Hypothalamus (tissue), 51 donors: ENCODE data around the gene GNPDA1.

Experiments used
- DNase-seq, 51 donors: peaks; one replicate each; lab custom pipeline; 2025; lab: John Stamatoyannopoulos, UW

Gene GNPDA1

GRCh38 chr5:141997358-141997960, 15.4 kb downstream of the GNPDA1 start:
- no peak for DNase-seq

DNA sequence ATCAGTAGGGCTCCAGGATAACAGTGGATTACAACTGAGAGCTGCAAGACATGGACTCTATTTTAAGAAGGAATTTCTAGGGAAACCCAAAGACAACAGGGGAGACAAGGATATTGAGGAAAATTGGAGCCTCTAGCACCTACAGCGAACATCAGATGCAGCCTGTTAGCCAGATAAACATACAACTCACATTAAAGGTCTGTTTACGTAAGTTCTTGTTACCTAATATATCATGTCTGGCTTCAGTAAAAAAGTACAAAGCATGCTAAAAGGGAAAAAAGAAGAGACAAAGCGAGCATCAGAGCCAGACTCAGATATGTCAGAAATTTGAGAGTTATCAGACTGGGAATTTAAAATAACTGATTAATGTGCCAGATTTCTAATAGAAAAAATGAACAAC, 17.2 kb downstream of the GNPDA1 start:
- DNase-seq: no peak

- DNase-seq: no peak
These were observed 18.2 kb downstream of the GNPDA1 start for GRCh38 chr5:141994511-141995136.

- DNase-seq: peak in 26 of 51 donors; percentile 6 to 79 (median 48)
These were observed 20.4 kb downstream of the GNPDA1 start for GRCh38 chr5:141992349-141992963.

- no peak for DNase-seq
These were observed 23.1 kb downstream of the GNPDA1 start for GRCh38 chr5:141989720-141990119.

DNA sequence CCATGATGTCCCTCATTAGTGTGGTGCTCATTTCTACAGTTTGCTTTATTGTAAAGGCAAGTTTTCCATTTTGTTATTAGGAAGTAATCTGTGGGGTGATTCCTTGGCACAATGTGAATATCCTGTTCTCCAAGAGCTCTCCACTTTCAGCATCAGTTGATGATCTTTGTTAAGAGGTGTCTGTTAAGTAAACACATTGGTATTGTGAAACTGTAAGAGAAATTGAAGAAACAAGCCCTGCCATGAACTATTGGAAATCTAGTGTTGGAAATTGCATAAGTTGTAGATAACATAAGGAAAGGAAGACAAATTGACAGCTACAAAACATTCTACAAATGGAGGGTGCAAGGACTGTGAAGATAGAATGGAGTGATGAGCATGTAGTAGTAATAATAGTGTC, 26.8 kb downstream of the GNPDA1 start:
- DNase-seq: no peak

DNA sequence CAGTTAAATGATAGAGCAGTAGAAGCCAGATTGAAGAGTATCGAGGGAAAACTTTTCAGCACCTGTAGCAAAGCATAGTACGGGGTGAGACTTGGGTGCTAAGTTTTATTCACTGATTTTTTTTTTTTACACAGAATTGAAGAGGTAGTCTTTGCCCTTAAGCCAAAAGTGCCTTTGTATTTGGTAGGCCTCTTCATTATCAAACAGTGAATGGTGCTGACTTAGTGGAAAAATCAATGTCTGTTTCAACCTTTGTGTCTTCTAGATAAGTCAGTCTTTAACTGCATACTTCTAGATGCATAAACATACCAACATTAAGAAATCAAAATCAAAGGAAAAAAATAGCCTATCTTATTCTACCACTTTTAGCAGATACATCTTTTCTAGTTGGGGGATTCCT, 30.2 kb downstream of the GNPDA1 start:
- DNase-seq: no peak

DNA sequence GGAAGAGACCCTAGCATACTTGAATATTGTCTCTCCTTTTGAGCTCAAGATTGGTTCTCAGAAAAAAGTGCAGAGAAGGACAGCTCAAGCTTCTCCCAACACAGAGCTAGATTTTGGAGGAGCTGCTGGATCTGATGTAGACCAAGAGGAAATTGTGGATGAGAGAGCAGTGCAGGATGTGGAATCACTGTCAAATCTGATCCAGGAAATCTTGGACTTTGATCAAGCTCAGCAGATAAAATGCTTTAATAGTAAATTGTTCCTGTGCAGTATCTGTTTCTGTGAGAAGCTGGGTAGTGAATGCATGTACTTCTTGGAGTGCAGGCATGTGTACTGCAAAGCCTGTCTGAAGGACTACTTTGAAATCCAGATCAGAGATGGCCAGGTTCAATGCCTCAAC, 34.4 kb downstream of the GNPDA1 start:
- no peak for DNase-seq

GRCh38 chr5:141976176-141976575, 36.7 kb downstream of the GNPDA1 start:
- no peak for DNase-seq

DNA sequence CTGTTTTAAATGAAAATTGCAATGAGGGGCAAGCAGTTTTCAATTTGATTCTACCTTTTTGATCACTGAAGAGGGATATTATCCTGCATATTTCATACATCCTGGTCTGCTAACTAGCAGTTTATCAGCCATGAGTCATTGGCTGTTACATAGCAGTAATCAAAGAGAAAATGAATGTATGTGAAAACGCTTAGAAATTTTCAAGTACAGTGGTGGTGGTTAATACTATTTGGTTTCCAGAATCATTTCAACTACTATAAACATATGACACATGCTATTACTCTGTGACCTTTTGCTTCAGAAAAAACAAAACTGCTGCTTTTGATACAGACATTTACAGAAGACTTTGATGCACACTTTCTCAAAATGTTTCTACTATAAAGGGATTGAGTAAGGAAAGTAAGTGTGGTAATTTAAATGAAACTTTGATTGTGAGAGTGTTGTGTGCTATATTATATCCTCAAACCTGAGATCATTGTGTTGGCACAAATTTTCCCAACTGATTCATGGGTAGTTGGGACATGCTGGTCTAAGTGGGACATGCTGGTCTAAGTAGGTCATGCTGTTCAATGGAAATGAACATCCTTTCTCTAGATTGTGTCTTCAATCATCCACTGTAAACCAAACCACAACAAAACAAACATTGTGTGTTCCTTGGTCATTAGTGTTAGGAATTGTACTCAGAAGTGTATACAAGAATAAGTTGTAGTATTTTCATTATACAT, 38.8 kb downstream of the GNPDA1 start:
- DNase-seq: no peak

DNA sequence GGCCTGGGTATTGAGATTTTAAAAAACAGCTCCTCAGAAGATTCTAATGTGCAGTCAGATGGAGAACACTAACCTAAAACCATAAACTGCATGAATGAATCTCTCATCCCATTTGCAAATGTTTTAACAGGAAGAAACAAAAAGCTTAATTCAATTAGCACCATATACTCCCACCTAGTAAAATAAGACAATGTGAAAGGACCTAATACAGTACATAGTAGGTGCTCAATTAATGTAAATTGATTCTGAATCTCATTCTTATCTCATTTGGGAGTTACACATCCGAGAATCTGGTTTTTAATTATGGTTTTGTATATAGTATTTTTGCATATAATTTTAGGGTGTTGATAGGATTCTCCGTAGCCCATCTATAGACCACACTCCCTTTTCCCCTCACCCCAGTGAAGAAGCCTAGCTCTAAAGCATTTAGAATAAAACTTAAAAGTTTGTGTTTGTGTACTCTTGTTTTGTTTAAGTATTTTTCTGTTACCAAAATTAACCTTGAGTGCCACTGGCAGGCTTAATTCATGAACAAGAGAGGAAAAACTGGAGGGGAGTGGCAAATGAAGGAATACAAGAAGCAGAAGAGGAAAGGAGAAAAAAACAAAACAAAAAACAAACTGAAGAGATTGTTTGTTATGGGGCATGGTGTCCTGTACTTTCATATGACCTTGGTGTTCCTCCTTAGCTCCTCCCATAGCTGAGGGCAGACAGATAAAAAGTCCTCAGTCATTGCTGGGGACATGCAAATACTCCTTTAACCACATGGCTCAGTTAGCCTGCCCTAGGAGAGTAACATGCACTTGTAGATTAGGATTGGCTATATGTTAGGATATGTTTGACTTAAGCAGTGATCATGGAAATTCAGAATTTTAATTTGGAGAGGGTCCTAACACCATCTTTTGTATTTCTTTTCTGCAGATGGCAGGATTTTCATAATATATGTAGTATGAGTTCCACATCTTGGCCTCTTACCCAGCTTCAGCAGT, 42.8 kb downstream of the GNPDA1 start:
- DNase-seq: no peak

GRCh38 chr5:141968914-141969608, 43.8 kb downstream of the GNPDA1 start, which contains the start of gene RNF14:
Gene RNF14 (plus strand): TSS chr5:141969105. CDS start chr5:141973589, 4,484 bp downstream.
- peak; percentile 45 to 92 (median 86) for DNase-seq

DNA sequence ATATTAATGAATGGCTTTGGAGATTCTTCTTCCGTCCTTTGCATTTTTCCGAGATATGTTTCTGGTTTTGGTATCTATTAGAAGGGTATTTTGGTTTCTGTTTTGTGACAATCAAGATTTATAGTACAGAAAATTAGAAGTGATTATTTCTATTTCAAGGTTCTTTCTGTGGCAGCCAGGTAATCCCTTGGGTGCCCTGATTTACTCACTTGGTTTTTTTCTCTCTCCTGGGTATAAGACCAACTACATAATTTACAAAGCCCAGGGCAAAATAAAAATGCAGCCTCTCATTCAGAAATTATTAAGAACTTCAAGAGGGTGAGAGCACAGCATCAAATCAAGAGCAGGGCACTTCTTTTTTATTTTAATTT, 45.9 kb downstream of the GNPDA1 start:
- no peak for DNase-seq

GRCh38 chr5:141966275-141966962, 46.4 kb downstream of the GNPDA1 start:
- DNase-seq: no peak

DNA sequence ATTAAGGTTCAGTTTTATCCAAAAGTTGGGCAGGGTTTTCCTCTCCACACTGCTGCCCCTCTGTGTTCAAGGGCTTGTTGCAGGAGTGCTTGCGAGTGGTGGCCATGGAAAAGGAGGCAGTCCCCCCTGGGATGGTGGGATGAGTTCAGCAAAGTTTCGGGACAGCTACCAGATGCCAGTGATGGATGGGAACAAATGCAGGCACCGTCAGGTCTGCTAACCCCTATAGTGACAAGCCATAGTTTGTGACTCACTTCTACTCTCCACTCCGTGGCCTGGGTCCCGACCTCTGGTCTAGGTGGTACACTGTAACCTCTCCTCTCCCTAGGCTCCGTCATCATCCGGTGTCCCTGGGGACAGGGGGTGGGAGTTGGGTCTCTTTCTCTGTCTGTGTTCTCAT, 47.8 kb downstream of the GNPDA1 start:
- DNase-seq: no peak

DNA sequence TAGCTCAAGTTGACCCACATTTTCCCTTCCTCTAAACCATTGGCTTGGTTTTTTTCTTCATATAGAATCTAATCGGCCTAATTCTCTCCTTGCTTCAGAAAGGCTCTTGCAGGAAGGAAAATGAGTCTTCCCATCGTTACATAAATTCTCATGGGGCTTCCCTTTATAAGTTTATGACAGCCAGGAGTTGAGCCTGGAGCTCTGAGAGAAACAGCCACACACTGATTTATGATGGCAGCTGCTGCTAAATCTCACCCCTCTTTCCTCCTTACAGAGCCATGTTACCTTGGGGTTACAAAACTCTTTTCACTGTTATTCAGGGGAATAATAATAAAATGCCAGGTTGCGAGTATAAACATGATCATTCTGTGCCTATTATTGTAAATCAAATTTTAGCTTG, 49.1 kb downstream of the GNPDA1 start:
- no peak for DNase-seq

DNA sequence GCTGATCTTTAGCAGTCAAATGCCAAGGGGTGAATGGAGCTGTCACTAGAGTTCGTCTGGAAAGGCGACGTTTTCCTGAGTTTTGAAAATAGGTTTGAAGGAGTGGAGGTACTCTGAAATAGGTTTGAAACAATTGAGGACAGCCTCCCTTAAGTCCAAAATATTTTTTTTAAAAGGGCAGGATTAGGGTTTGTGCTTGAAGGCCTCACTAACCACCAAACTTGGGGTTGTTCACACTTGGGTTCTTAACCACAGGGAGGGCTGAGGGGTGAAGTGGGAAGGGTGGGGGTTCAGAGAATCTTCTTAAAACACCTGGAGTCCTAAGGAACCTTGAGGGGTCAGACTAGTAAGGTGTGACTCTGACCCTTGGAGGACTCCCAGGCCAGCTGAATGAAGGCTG, 51.4 kb downstream of the GNPDA1 start:
- no peak for DNase-seq

- DNase-seq: peak; percentile 20 to 93 (median 71)
These were observed 52.1 kb downstream of the GNPDA1 start for GRCh38 chr5:141960449-141961323.
